A549 (cell line): ENCODE measurements around the gene DERA.

Experiments used
- CBX2 ChIP-seq: fragments of 200-600 bp; sonication (generic); IDR thresholded peaks from 2 replicates; pipeline ENCODE4 v1.6.1; 2016; ENCODE audit warnings: low read depth, mild to moderate bottlenecking, borderline replicate concordance
- CHD4 ChIP-seq: fragments of 200-600 bp; sonication (generic); IDR thresholded peaks from 2 replicates; pipeline ENCODE4 v1.6.1; 2016; ENCODE audit warnings: antibody characterized with exemption, mild to moderate bottlenecking, borderline replicate concordance
- NPAS2 ChIP-seq: fragments of 250-450 bp; sonication (Bioruptor Pico); IDR thresholded peaks from 2 replicates; pipeline ENCODE4 v1.8.0; 2022; ENCODE audit warnings: mild to moderate bottlenecking, moderate library complexity, borderline replicate concordance
- POLR2AphosphoS2 ChIP-seq: conservative IDR thresholded peaks from 2 replicates; pipeline ENCODE4 v1.6.1; 2012; ENCODE audit warnings: low read length, improper control_type of control experiment, inconsistent platforms
- RCOR1 ChIP-seq: fragments of 150-350 bp; IDR thresholded peaks from 2 replicates; pipeline ENCODE4 v1.6.1; 2014; ENCODE audit warnings: antibody characterized with exemption, low read length, low read depth
- ZFP36 ChIP-seq: fragments of 450-650 bp; IDR thresholded peaks from 2 replicates; pipeline ENCODE4 v1.6.1; 2014; ENCODE audit warnings: borderline replicate concordance; ENCODE audit not compliant: partially characterized antibody
- TF ChIP-seq, protein P1 (sequence below): fragments of >200 bp; sonication (Bioruptor Twin); formaldehyde crosslinking; IDR thresholded peaks from 3 replicates; pipeline ENCODE4 v1.5.1; 2016

DNA sequence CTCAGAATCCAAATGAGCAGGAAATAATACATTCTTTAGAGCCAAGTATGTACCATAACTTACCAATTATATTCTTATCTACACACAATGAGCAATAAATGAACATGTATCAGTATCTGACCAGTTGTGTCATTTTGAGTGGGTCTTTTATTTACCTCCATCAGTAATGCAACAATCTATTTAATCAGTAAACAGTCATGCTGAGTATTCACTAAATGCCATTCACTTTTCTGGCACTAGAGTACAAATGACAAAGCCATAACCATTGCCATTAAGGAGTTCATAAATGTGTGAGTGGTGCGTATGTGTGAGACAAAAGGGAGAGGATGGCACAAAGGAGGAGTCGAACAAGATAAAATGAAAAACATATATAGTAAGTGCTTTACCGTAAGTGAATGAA lies 30.4 kb upstream of the DERA start:
- TF ChIP-seq POLR2AphosphoS2: no peak
- TF ChIP-seq, protein P1, sequence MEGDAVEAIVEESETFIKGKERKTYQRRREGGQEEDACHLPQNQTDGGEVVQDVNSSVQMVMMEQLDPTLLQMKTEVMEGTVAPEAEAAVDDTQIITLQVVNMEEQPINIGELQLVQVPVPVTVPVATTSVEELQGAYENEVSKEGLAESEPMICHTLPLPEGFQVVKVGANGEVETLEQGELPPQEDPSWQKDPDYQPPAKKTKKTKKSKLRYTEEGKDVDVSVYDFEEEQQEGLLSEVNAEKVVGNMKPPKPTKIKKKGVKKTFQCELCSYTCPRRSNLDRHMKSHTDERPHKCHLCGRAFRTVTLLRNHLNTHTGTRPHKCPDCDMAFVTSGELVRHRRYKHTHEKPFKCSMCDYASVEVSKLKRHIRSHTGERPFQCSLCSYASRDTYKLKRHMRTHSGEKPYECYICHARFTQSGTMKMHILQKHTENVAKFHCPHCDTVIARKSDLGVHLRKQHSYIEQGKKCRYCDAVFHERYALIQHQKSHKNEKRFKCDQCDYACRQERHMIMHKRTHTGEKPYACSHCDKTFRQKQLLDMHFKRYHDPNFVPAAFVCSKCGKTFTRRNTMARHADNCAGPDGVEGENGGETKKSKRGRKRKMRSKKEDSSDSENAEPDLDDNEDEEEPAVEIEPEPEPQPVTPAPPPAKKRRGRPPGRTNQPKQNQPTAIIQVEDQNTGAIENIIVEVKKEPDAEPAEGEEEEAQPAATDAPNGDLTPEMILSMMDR: no peak
- TF ChIP-seq CHD4: no peak
- no peak for TF ChIP-seq RCOR1
- no peak for TF ChIP-seq CBX2
- TF ChIP-seq NPAS2 (CRISPR knock-in tag): no peak
- no peak for TF ChIP-seq ZFP36
